HG03196 (cell line): ENCODE measurements around the gene KRTAP9-7.

Experiments used
- ATAC-seq: cut with Tn5 transposase; IDR thresholded peaks from one replicate; pipeline ENCODE4 v1.9.1; 2021; ENCODE audit not compliant: unreplicated experiment

KRTAP9-7 gene

GRCh38 chr17:41318231-41318630 is 42.7 kb downstream of the KRTAP9-7 start:
- ATAC-seq = no peak

GRCh38 chr17:41322094-41322902 is 46.8 kb downstream of the KRTAP9-7 start:
- no peak for ATAC-seq

DNA sequence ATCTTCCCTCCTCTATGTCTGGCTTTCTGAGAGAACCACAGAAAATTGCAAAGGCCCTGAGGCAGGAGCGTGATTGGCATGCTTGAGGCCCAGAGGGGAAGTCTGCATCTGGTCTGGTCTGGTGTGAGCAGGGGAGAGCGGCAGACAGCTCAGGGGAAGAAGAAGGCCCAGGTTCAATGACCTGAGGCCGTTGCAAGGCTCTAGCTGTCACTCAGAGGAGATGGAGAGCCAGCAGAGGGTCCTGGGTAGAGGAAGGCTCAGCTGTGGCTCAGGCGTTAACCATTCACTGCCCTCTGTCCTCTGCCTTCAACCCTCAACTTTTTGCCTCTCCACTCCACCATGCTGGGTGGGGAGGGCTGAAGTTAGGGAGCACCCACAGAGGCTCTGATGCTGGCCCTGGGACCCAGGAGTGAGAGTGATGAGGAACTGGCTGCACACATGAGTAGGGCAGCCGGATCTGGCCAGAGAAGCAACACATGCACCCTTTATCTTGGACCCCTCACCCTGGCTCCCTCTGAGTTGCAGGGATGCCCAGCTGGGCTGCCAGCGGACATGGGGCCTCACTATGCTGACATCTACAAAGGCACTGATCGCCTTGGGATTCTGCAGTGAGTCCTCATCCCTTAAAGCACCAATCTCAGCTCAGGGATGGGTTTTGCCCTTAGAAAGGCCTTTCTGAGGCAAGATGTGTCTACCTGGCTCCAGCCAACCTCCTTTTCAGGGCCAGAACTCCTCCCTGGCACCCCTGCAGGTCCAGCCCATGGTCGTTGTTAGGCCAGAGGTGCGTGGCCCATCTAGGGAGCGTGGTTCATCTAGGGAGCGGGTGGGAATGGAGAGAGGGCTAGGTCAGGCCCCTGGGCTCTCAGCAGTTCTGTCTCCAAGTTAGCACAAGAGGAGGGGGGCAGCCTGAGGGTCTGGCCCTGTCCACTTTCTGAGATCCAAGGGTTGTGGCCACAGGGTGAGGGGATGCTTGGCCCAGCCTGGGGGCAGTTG is 47.7 kb downstream of the KRTAP9-7 start:
- no peak for ATAC-seq

GRCh38 chr17:41324180-41325075 is 48.9 kb downstream of the KRTAP9-7 start:
- no peak for ATAC-seq

- ATAC-seq = no peak
Observed at GRCh38 chr17:41325126-41325525, 49.6 kb downstream of the KRTAP9-7 start.

DNA sequence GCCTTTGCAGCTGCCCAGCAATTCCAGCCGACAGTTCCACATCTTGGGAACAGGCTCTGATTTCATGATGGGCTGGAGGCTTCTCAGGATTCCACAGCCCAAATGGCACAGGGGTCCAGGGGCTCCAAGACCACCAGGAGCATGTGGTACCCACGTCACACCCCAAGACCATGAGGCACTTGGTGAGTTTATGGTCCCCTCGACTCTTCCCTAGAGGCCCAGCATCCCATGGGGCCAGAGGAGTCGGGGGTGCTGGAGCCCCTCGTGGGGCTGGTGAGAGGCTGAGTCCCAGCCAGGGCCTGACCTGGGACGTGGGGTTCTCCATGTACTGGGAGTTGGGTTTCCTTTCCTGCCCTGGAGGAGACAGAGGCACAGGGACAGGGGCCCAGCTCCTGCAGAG is 50.1 kb downstream of the KRTAP9-7 start:
- ATAC-seq = no peak
